GM12878 (cell line): ENCODE results near the gene TEPSIN. TPM values are rescaled to one million over a fixed set of nuclear protein-coding genes. Genes with fewer than 3 reads are reported as not detected.

Experiments used
- ATAC-seq: fragments of 200-7000 bp; cut with Tn5 transposase; 3 replicates; pipeline ENCODE4 v1.9.1; 2020; ENCODE audit warnings: mild to moderate bottlenecking, moderate library complexity
- BruUV-seq: library from RNA; stranded (reverse); fragments of 400-500 nt; replicated peaks from 2 replicates; lab custom pipeline; 2021; lab: Mats Ljungman, UMichigan
- CTCF ChIA-PET: fragments of 300-600 bp; sonication (Branson Sonifier 250); formaldehyde crosslinking; extraction: SDS; loops from one replicate; lab custom pipeline; 2021; ENCODE audit warnings: inconsistent platforms; lab: Yijun Ruan, JAX
- POLR2A ChIA-PET: fragments of 350-600 bp; formaldehyde crosslinking; extraction: SDS; loops from one replicate; lab custom pipeline; 2021; ENCODE audit warnings: inconsistent platforms; lab: Charles Lee
- RAD21 ChIA-PET: fragments of 300-600 bp; sonication (Branson Sonifier 250); formaldehyde crosslinking; loops from one replicate; lab custom pipeline; 2023; ENCODE audit warnings: antibody characterized with exemption; ENCODE audit not compliant: unreplicated experiment; lab: Charles Lee
- SMC1A ChIA-PET: fragments of 300-600 bp; sonication (Branson Sonifier 250); formaldehyde crosslinking; loops from one replicate; lab custom pipeline; 2023; ENCODE audit not compliant: unreplicated experiment, uncharacterized antibody; lab: Charles Lee
- DNase-seq: peaks from one replicate; pipeline ENCODE4 v3.0.0-alpha.2; 2011; ENCODE audit warnings: low read depth, low spot score
- FAIRE-seq: peaks from 3 replicates; lab custom pipeline; 2011; peaks lifted over from hg19 to GRCh38; lab: Jason Lieb, UNC
- H2AFZ ChIP-seq: 2 replicates; pipeline ENCODE4 v1.6.0; 2011; ENCODE audit warnings: low read depth, low read length, control low read depth; ENCODE audit not compliant: control insufficient read depth
- H3K27ac ChIP-seq: 2 replicates; pipeline ENCODE4 v1.5.1; 2011; ENCODE audit warnings: control low read depth; ENCODE audit not compliant: control insufficient read depth, insufficient read depth
- H3K27me3 ChIP-seq, 2 experiments: replicated peaks in 1 of 2; 2 replicates each; pipeline versions ENCODE4 v1.6.0 to v1.6.1; 2011; ENCODE audit warnings: low read length in 1 of 2; ENCODE audit not compliant: control insufficient read depth in 2 of 2, insufficient read depth in 2 of 2
- H3K36me3 ChIP-seq, 2 experiments: 2 replicates each; pipeline ENCODE4 v1.5.1; 2011; ENCODE audit warnings: low read length in 1 of 2; ENCODE audit not compliant: control insufficient read depth in 2 of 2, insufficient read depth in 2 of 2
- H3K4me1 ChIP-seq: 2 replicates; pipeline ENCODE4 v1.6.1; 2011; ENCODE audit warnings: mild to moderate bottlenecking, low read length, moderate library complexity, mixed read lengths; ENCODE audit not compliant: control insufficient read depth, insufficient read depth
- H3K4me2 ChIP-seq: 2 replicates; pipeline ENCODE4 v1.6.0; 2011; ENCODE audit warnings: control low read depth; ENCODE audit not compliant: control insufficient read depth, insufficient read depth
- H3K4me3 ChIP-seq: fragments of 200-600 bp; sonication (generic); 2 replicates; pipeline ENCODE4 v1.5.1; 2016
- H3K79me2 ChIP-seq: 2 replicates; pipeline ENCODE4 v1.6.0; 2011; ENCODE audit warnings: low read length; ENCODE audit not compliant: control insufficient read depth, insufficient read depth
- H3K9ac ChIP-seq: 2 replicates; pipeline ENCODE4 v1.8.0; 2011; ENCODE audit warnings: low read length, control low read depth, mixed read lengths; ENCODE audit not compliant: control insufficient read depth, insufficient read depth
- H3K9me3 ChIP-seq: replicated peaks from 3 replicates; pipeline ENCODE4 v1.5.1; 2011; ENCODE audit warnings: mild to moderate bottlenecking, low read length; ENCODE audit not compliant: control insufficient read depth, insufficient read depth
- H4K20me1 ChIP-seq: 2 replicates; pipeline ENCODE4 v1.6.0; 2011; ENCODE audit not compliant: control insufficient read depth, insufficient read depth
- BCLAF1 ChIP-seq: fragments of 450-650 bp; IDR thresholded peaks from 2 replicates; pipeline ENCODE4 v1.6.1; 2017; ENCODE audit warnings: antibody characterized with exemption, mild to moderate bottlenecking, moderate library complexity
- CEBPB ChIP-seq, 2 experiments: fragments of 150-350 bp in 1 of 2; IDR thresholded peaks; 2 replicates each; pipeline ENCODE4 v1.6.1; 2012 to 2014; ENCODE audit warnings: low read depth in 2 of 2, low read length in 2 of 2, borderline replicate concordance in 1 of 2, inconsistent platforms in 1 of 2
- FOXM1 ChIP-seq: IDR thresholded peaks from 2 replicates; pipeline ENCODE4 v1.6.1; 2012; ENCODE audit warnings: low read depth, mild to moderate bottlenecking, inconsistent platforms, low read length, moderate library complexity
- IRF3 ChIP-seq: fragments of 450-650 bp; IDR thresholded peaks from 2 replicates; pipeline ENCODE4 v1.6.1; 2014; ENCODE audit warnings: mild to moderate bottlenecking
- NFIC ChIP-seq: IDR thresholded peaks from 2 replicates; pipeline ENCODE4 v1.6.1; 2012; ENCODE audit warnings: low read depth, mild to moderate bottlenecking, inconsistent platforms, low read length, moderate library complexity
- NR2C2 ChIP-seq: IDR thresholded peaks from 2 replicates; pipeline ENCODE4 v1.6.1; 2011; ENCODE audit warnings: borderline replicate concordance, low read depth; ENCODE audit not compliant: control insufficient read depth, insufficient read length
- RELB ChIP-seq: fragments of 450-650 bp; IDR thresholded peaks from 2 replicates; pipeline ENCODE4 v1.6.1; 2017; ENCODE audit warnings: low read depth, mild to moderate bottlenecking, moderate library complexity
- SIN3A ChIP-seq: IDR thresholded peaks from 2 replicates; pipeline ENCODE4 v1.6.1; 2012; ENCODE audit warnings: low read depth, low read length, improper control_type of control experiment
- SREBF1 ChIP-seq: IDR thresholded peaks from 2 replicates; pipeline ENCODE4 v1.6.1; 2012; ENCODE audit warnings: mild to moderate bottlenecking, low read length
- ZNF384 ChIP-seq: IDR thresholded peaks from 2 replicates; pipeline ENCODE4 v1.6.1; 2012; ENCODE audit warnings: low read depth, mild to moderate bottlenecking, low read length, improper control_type of control experiment, borderline replicate concordance
- WGBS: methylation state at CpG from one replicate; pipeline ENCODE4 v1.1.6; 2016; ENCODE audit warnings: low lambda C conversion rate; ENCODE audit not compliant: insufficient replicate concordance, insufficient coverage; ENCODE audit errors: missing lambda C conversion rate; 5-methylcytosine and 5-hydroxymethylcytosine counted together
- in situ Hi-C: fragments of 300-500 bp; cut with MboI; formaldehyde crosslinking; loops from 9 replicates; pipeline ENCODE4 v1.14.3; 2018; ENCODE audit warnings: mixed read lengths
- intact Hi-C: fragments of 100-400 bp; cut with micrococcal nuclease; formaldehyde crosslinking; loops from one replicate; pipeline ENCODE4 v1.14.2; 2022; ENCODE audit not compliant: unreplicated experiment
- polyA plus RNA-seq, 11 experiments: library from polyadenylated mRNA; depleted of rRNA in 4 of 11; unstranded in 6 of 11; stranded (reverse) in 5 of 11; fragments of >200 nt; fragmentation: Nextera tagmentation in 4 of 11; fragmentation: Illumina TruSeq in 1 of 11; extraction: Ambion mirVana in 4 of 11; extraction: Trizol in 1 of 11; gene quantifications; 1 replicate in 1 of 11; 2 replicates in 10 of 11; pipeline versions ENCODE4 v1.2.1 to v1.2.3, GENCODE V29; 2011 to 2016; ENCODE audit warnings: inconsistent platforms in 2 of 11, missing spikeins in 2 of 11, low read depth in 1 of 11
- total RNA-seq, 4 experiments: library from RNA; depleted of rRNA in 3 of 4; stranded (reverse); fragments of >200 nt in 3 of 4; fragmentation: Illumina TruSeq in 1 of 4; extraction: Trizol in 1 of 4; gene quantifications; 2 replicates each; pipeline versions ENCODE4 v1.2.1 to v1.2.3, GENCODE V29; 2013 to 2021
- TF ChIP-seq, protein P1 (sequence below): fragments of 450-650 bp; IDR thresholded peaks from 2 replicates; pipeline ENCODE4 v1.6.1; 2017; ENCODE audit warnings: borderline replicate concordance
- TF ChIP-seq, protein P2 (sequence below): IDR thresholded peaks from 2 replicates; pipeline ENCODE4 v1.6.1; 2011; ENCODE audit warnings: borderline replicate concordance, low read depth, mild to moderate bottlenecking, moderate library complexity, low read length; ENCODE audit not compliant: insufficient read depth, poor library complexity, severe bottlenecking

TEPSIN gene
- total and polyA plus RNA-seq, 10 of the 15 experiments (the other 5 are each of a cell fraction or from before 2014, with no cell fraction given) = 0.87 to 36.7 (median 5.3) TPM

- ChIA-PET CTCF (no interaction called here), RAD21 (no interaction called here), SMC1A (no interaction called here), POLR2A (no interaction called here)
- H3K9me3 ChIP-seq = no peaks in the 10 kb centered on the region
- no peak overlapping the region for H3K27ac ChIP-seq
- TF ChIP-seq SREBF1 = no peak
- TF ChIP-seq NR2C2 = no peak
- no peak for TF ChIP-seq RELB
- no peak for TF ChIP-seq NFIC
- no peak for TF ChIP-seq CEBPB (IDR thresholded peaks at IDR 0.05; ENCODE audit: borderline replicate concordance in 1 of 2, low read depth in 2 of 2, low read length in 2 of 2)
- TF ChIP-seq ZNF384 = no peak
- no peak for TF ChIP-seq IRF3
- TF ChIP-seq, protein P1, sequence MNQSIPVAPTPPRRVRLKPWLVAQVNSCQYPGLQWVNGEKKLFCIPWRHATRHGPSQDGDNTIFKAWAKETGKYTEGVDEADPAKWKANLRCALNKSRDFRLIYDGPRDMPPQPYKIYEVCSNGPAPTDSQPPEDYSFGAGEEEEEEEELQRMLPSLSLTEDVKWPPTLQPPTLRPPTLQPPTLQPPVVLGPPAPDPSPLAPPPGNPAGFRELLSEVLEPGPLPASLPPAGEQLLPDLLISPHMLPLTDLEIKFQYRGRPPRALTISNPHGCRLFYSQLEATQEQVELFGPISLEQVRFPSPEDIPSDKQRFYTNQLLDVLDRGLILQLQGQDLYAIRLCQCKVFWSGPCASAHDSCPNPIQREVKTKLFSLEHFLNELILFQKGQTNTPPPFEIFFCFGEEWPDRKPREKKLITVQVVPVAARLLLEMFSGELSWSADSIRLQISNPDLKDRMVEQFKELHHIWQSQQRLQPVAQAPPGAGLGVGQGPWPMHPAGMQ = no peak
- no peak for TF ChIP-seq BCLAF1
- TF ChIP-seq FOXM1 = no peak
- TF ChIP-seq, protein P2, sequence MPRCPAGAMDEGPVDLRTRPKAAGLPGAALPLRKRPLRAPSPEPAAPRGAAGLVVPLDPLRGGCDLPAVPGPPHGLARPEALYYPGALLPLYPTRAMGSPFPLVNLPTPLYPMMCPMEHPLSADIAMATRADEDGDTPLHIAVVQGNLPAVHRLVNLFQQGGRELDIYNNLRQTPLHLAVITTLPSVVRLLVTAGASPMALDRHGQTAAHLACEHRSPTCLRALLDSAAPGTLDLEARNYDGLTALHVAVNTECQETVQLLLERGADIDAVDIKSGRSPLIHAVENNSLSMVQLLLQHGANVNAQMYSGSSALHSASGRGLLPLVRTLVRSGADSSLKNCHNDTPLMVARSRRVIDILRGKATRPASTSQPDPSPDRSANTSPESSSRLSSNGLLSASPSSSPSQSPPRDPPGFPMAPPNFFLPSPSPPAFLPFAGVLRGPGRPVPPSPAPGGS = no peak
- TF ChIP-seq SIN3A = no peak
- H3K36me3 ChIP-seq = peaks cover 0 to 5% of the 10 kb centered on the region in 2 experiments; a peak in 2 of 4 replicates
- ATAC-seq (no peak), DNase-seq (no peak), FAIRE-seq (no peak)
- intact Hi-C loops (no loop called here), in situ Hi-C loops (no loop called here)
- no peaks in the 10 kb centered on the region for H4K20me1 ChIP-seq
- peaks cover 3% of the 10 kb centered on the region; the same call in 1 of the 2 replicates for H3K4me1 ChIP-seq
- H2AFZ ChIP-seq = no peak overlapping the region
- no peak overlapping the region for H3K4me3 ChIP-seq
- no TSS peak for BruUV-seq
- no peaks in the 10 kb centered on the region for H3K27me3 ChIP-seq
- 92% methylated on average over 23 of the region's 34 CpGs for WGBS
- H3K9ac ChIP-seq = no peak overlapping the region
- H3K79me2 ChIP-seq = no peaks in the 10 kb centered on the region
- no peak overlapping the region for H3K4me2 ChIP-seq
Observed at GRCh38 chr17:81192386-81193050, 46.3 kb downstream of the TEPSIN start.
